HG03095 (cell line): ENCODE results near the gene CPLANE2.
"Not testable (repeated sequence)": the region's sequence is repeated elsewhere in the genome, so short reads cannot be mapped to it uniquely, and the experiment has no call there.

Source experiments
- ATAC-seq: cut with Tn5 transposase; IDR thresholded peaks from one replicate; pipeline ENCODE4 v1.9.1; 2021; ENCODE audit warnings: moderate library complexity; ENCODE audit not compliant: unreplicated experiment

Gene CPLANE2

GRCh38 chr1:16231331-16232315, 5.4 kb downstream of the CPLANE2 start:
- no peak for ATAC-seq

GRCh38 chr1:16230744-16231143, 6.2 kb downstream of the CPLANE2 start:
- no peak for ATAC-seq

GRCh38 chr1:16229976-16230740, 6.8 kb downstream of the CPLANE2 start:
- no peak for ATAC-seq

GRCh38 chr1:16226490-16227179, 10.3 kb downstream of the CPLANE2 start:
- no peak for ATAC-seq

- ATAC-seq: no peak
Measured at GRCh38 chr1:16226129-16226489, 10.9 kb downstream of the CPLANE2 start.

- ATAC-seq: no peak
Measured at GRCh38 chr1:16224472-16224871, 12.5 kb downstream of the CPLANE2 start.

GRCh38 chr1:16222716-16223115, 14.3 kb downstream of the CPLANE2 start:
- ATAC-seq: not testable (repeated sequence)

- ATAC-seq: no peak
Measured at GRCh38 chr1:16221499-16221898, 15.5 kb downstream of the CPLANE2 start.

GRCh38 chr1:16219968-16220500, 16.9 kb downstream of the CPLANE2 start:
- no peak for ATAC-seq

GRCh38 chr1:16218674-16219071, 18.3 kb downstream of the CPLANE2 start:
- no peak for ATAC-seq

- no peak for ATAC-seq
Measured at GRCh38 chr1:16218014-16218673, 18.8 kb downstream of the CPLANE2 start.

- peak; percentile 90 for ATAC-seq
Measured at GRCh38 chr1:16217061-16217785, 19.8 kb downstream of the CPLANE2 start.

- ATAC-seq: no peak
Measured at GRCh38 chr1:16215882-16216753, 20.9 kb downstream of the CPLANE2 start.

- not testable (repeated sequence) for ATAC-seq
Measured at GRCh38 chr1:16215240-16215639, 21.7 kb downstream of the CPLANE2 start.

- ATAC-seq: not testable (repeated sequence)
Measured at GRCh38 chr1:16213544-16213943, 23.4 kb downstream of the CPLANE2 start.

GRCh38 chr1:16213013-16213412, 24.0 kb downstream of the CPLANE2 start:
- no peak for ATAC-seq

- ATAC-seq: no peak
Measured at GRCh38 chr1:16212251-16212961, 24.6 kb downstream of the CPLANE2 start, which contains the start of gene ARHGEF19. TSS of gene ARHGEF19 (minus strand) at chr1:16212652. CDS start at chr1:16209054, 3,598 bp downstream.

- ATAC-seq: no peak
Measured at GRCh38 chr1:16211824-16212223, 25.2 kb downstream of the CPLANE2 start.
